WTC11 (cell line): Measurements from ENCODE around the gene VCP. TPM values are rescaled to one million over a fixed set of nuclear protein-coding genes. Genes with fewer than 3 reads are reported as not detected.

Experiments
- ATAC-seq: fragments of 200-7000 bp; cut with Tn5 transposase; 2 replicates; pipeline ENCODE4 v1.10.0; 2021; ENCODE audit warnings: mild to moderate bottlenecking, moderate library complexity
- Bru-seq: library from RNA; stranded (reverse); fragments of 400-500 nt; gene quantifications from one replicate; lab custom pipeline; 2021; lab: Mats Ljungman, UMichigan
- CTCF ChIA-PET: fragments of 300-600 bp; sonication (Branson Sonifier 250); formaldehyde crosslinking; loops from one replicate; lab custom pipeline; 2021; ENCODE audit warnings: antibody characterized with exemption; lab: Charles Lee
- POLR2A ChIA-PET: fragments of 350-600 bp; sonication (Branson Sonifier 250); formaldehyde crosslinking; loops from one replicate; lab custom pipeline; 2021; ENCODE audit warnings: antibody characterized with exemption; lab: Charles Lee
- DNase-seq: peaks from one replicate; pipeline ENCODE4 v3.0.0; 2021; ENCODE audit warnings: low spot score
- H3K27ac Mint-ChIP-seq: 2 replicates; pipeline ENCODE4 v1.8.0; 2021; ENCODE audit warnings: mixed read lengths
- H3K27me3 Mint-ChIP-seq: 2 replicates; pipeline ENCODE4 v1.8.0; 2021; ENCODE audit warnings: low read depth, mild to moderate bottlenecking, moderate library complexity, mixed read lengths
- H3K36me3 Mint-ChIP-seq: 2 replicates; pipeline ENCODE4 v1.8.0; 2021; ENCODE audit warnings: mixed read lengths
- H3K4me1 Mint-ChIP-seq: 2 replicates; pipeline ENCODE4 v1.8.0; 2022; ENCODE audit warnings: mixed read lengths
- H3K4me3 Mint-ChIP-seq: 2 replicates; pipeline ENCODE4 v1.8.0; 2021; ENCODE audit warnings: mild to moderate bottlenecking, moderate library complexity, mixed read lengths
- H3K9me3 Mint-ChIP-seq: 2 replicates; pipeline ENCODE4 v1.8.0; 2021; ENCODE audit warnings: mixed read lengths
- ATF1 ChIP-seq: sonication (generic); formaldehyde crosslinking; IDR thresholded peaks from 2 replicates; pipeline ENCODE4 v1.8.1; 2023; ENCODE audit warnings: mild to moderate bottlenecking, moderate library complexity, missing genetic modification reagents
- ETV6 ChIP-seq: sonication (generic); formaldehyde crosslinking; IDR thresholded peaks from 2 replicates; pipeline ENCODE4 v1.8.1; 2022; ENCODE audit warnings: mild to moderate bottlenecking, missing genetic modification reagents
- GABPB1 ChIP-seq: sonication (generic); formaldehyde crosslinking; IDR thresholded peaks from 2 replicates; pipeline ENCODE4 v1.8.1; 2023; ENCODE audit warnings: mild to moderate bottlenecking, missing genetic modification reagents
- JAZF1 ChIP-seq: fragments of 250-450 bp; sonication (Bioruptor Pico); IDR thresholded peaks from 2 replicates; pipeline ENCODE4 v1.9.0; 2021; ENCODE audit warnings: moderate library complexity, mild to moderate bottlenecking, inconsistent platforms
- MYBL2 ChIP-seq: sonication (generic); formaldehyde crosslinking; IDR thresholded peaks from 2 replicates; pipeline ENCODE4 v1.8.1; 2023; ENCODE audit warnings: mild to moderate bottlenecking, moderate library complexity, missing genetic modification reagents
- NFATC4 ChIP-seq: fragments of 250-450 bp; sonication (Bioruptor Pico); IDR thresholded peaks from 2 replicates; pipeline ENCODE4 v1.9.0; 2021; ENCODE audit warnings: mild to moderate bottlenecking
- NFE2L1 ChIP-seq: sonication (generic); formaldehyde crosslinking; IDR thresholded peaks from 2 replicates; pipeline ENCODE4 v1.8.1; 2023; ENCODE audit warnings: missing genetic modification reagents
- NFYB ChIP-seq: sonication (generic); formaldehyde crosslinking; conservative IDR thresholded peaks from 2 replicates; pipeline ENCODE4 v1.8.0; 2022; ENCODE audit warnings: low read depth, missing genetic modification reagents
- NR2C2 ChIP-seq: sonication (generic); formaldehyde crosslinking; IDR thresholded peaks from 2 replicates; pipeline ENCODE4 v1.8.0; 2022; ENCODE audit warnings: mild to moderate bottlenecking, missing genetic modification reagents
- PRRX2 ChIP-seq: fragments of 250-450 bp; sonication (Bioruptor Pico); IDR thresholded peaks from 2 replicates; pipeline ENCODE4 v1.8.0; 2021; ENCODE audit warnings: mild to moderate bottlenecking
- SMAD3 ChIP-seq: sonication (generic); formaldehyde crosslinking; IDR thresholded peaks from 2 replicates; pipeline ENCODE4 v1.8.0; 2022; ENCODE audit warnings: missing genetic modification reagents, mild to moderate bottlenecking, borderline replicate concordance
- TCF7 ChIP-seq: sonication (generic); formaldehyde crosslinking; IDR thresholded peaks from 2 replicates; pipeline ENCODE4 v1.8.0; 2022; ENCODE audit warnings: mild to moderate bottlenecking, low read depth, missing genetic modification reagents, moderate library complexity
- TEAD1 ChIP-seq: sonication (generic); formaldehyde crosslinking; IDR thresholded peaks from 2 replicates; pipeline ENCODE4 v1.8.0; 2022; ENCODE audit warnings: mild to moderate bottlenecking, missing genetic modification reagents
- TP53 ChIP-seq: sonication (generic); formaldehyde crosslinking; IDR thresholded peaks from 2 replicates; pipeline ENCODE4 v1.8.1; 2023; ENCODE audit warnings: mild to moderate bottlenecking, missing genetic modification reagents
- ZNF219 ChIP-seq: sonication (generic); formaldehyde crosslinking; IDR thresholded peaks from 2 replicates; pipeline ENCODE4 v1.8.0; 2023; ENCODE audit warnings: missing genetic modification reagents, mild to moderate bottlenecking, borderline replicate concordance
- ZNF232 ChIP-seq: sonication (generic); formaldehyde crosslinking; IDR thresholded peaks from 2 replicates; pipeline ENCODE4 v1.8.0; 2022; ENCODE audit warnings: mild to moderate bottlenecking, missing genetic modification reagents
- ZNF416 ChIP-seq: fragments of 250-450 bp; sonication (Bioruptor Pico); IDR thresholded peaks from 2 replicates; pipeline ENCODE4 v1.9.0; 2021; ENCODE audit warnings: mild to moderate bottlenecking, inconsistent platforms
- long read RNA-seq, 3 experiments: library from RNA in 1 of 3; library from capped mRNA in 1 of 3; library from polyadenylated mRNA in 1 of 3; unstranded in 2 of 3; stranded (forward) in 1 of 3; transcript quantifications; one replicate each; pipeline ENCODE4 v2.0.0, GENCODE V29; 2021
- total RNA-seq: library from RNA; stranded (reverse); gene quantifications from 3 replicates; pipeline ENCODE4 v1.2.3, GENCODE V29; 2021
- TF ChIP-seq, protein P1 (sequence below): sonication (generic); formaldehyde crosslinking; IDR thresholded peaks from 2 replicates; pipeline ENCODE4 v1.8.1; 2022; ENCODE audit warnings: mild to moderate bottlenecking, moderate library complexity, missing genetic modification reagents
- TF ChIP-seq, protein P2 (sequence below): sonication (generic); formaldehyde crosslinking; IDR thresholded peaks from 2 replicates; pipeline ENCODE4 v1.8.1; 2022; ENCODE audit warnings: low read depth, missing genetic modification reagents, borderline replicate concordance
- TF ChIP-seq, protein P3 (sequence below): fragments of 250-450 bp; sonication (Bioruptor Pico); IDR thresholded peaks from 2 replicates; pipeline ENCODE4 v1.9.0; 2021; ENCODE audit warnings: moderate library complexity, mild to moderate bottlenecking, inconsistent platforms, borderline replicate concordance
- TF ChIP-seq, protein P4 (sequence below): sonication (generic); formaldehyde crosslinking; IDR thresholded peaks from 2 replicates; pipeline ENCODE4 v1.8.1; 2023; ENCODE audit warnings: mild to moderate bottlenecking, missing genetic modification reagents, moderate library complexity
- TF ChIP-seq, protein P5 (sequence below): sonication (generic); formaldehyde crosslinking; IDR thresholded peaks from 2 replicates; pipeline ENCODE4 v1.8.1; 2023; ENCODE audit warnings: mild to moderate bottlenecking, missing genetic modification reagents
- TF ChIP-seq, protein P6 (sequence below): sonication (generic); formaldehyde crosslinking; IDR thresholded peaks from 2 replicates; pipeline ENCODE4 v1.8.0; 2022; ENCODE audit warnings: mild to moderate bottlenecking, missing genetic modification reagents
- TF ChIP-seq, protein P7 (sequence below): sonication (generic); formaldehyde crosslinking; IDR thresholded peaks from 2 replicates; pipeline ENCODE4 v1.8.0; 2023; ENCODE audit warnings: missing genetic modification reagents, mild to moderate bottlenecking, borderline replicate concordance

Gene VCP
- total RNA-seq (305 to 386 TPM (median 329 TPM) in 3 replicates), Bru-seq, nascent RNA (percentile 96 among the genes with signal in this experiment)
- long read RNA-seq, experiment 1, full-length matches to known transcripts, result 2,372 of 2,764 reads
- long read RNA-seq, experiment 1, partial matches to known transcripts, result 188 of 2,764 reads
- long read RNA-seq, experiment 1, other reads (novel, unspliced or antisense), result 204 of 2,764 reads
- long read RNA-seq, experiment 2, full-length matches to known transcripts, result 18 of 507 reads
- long read RNA-seq, experiment 2, partial matches to known transcripts, result 138 of 507 reads
- long read RNA-seq, experiment 2, other reads (novel, unspliced or antisense), result 351 of 507 reads
- long read RNA-seq, experiment 3, full-length matches to known transcripts, result 3 of 57 reads
- long read RNA-seq, experiment 3, partial matches to known transcripts, result 18 of 57 reads
- long read RNA-seq, experiment 3, other reads (novel, unspliced or antisense), result 36 of 57 reads

DNA sequence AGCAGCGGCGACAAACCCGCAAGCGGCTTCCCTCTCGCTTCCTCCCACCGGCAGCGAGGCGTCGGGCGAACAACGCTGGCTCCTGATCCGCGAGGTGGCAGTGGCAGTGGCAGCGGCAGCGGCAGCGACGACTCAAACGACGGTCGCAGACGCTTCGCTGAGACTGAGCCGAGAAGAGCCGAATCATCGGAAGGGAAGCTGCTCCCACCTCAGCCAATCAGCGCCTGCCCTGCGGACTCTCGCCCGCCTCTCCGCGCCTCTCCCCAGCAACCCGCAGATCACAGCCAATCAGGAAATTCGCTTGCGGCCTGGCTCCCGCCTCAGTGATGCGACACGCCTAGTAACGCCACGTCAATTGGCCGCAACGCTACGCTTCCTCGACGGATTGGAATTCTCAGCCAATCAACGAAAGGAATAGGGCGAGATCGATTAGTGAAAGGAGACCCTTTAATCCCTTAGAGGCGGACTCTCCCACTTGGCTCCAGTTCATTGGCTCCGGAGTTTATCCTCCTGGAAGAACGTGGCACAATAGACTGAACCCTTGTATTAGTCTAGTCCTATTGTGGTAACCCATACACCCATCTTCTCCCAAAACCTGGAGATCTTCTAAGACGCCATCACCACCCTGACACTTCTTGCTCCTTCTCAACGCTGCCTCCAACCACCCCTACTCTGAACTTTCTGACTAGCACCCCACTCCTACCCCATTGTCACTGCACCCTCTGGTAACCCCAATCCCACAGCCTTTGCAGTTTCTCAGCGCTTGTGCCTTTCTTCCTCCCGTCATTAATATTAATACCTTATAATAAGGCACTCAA is at the start of gene VCP:
Gene VCP, minus strand, starts transcription at position 165 of the 818 bp plus-strand sequence. CDS start 272 bp downstream, outside the sequence.
- DNase-seq, result peak; percentile 99
- Mint-ChIP-seq H3K9me3 (no peaks in the 10 kb centered on the region), H3K4me3 (peak within 1 kb of the TSS; percentile 93), H3K27me3 (no peaks in the 10 kb centered on the region), H3K27ac (peak within 1 kb of the TSS; percentile 97), H3K4me1 (peaks cover 25% of the 10 kb centered on the region), H3K36me3 (peaks cover 67% of the 10 kb centered on the region)
- peak; percentile 89 for ATAC-seq
- ChIA-PET CTCF (interaction anchor here (0.6 to 3.0 kb wide), 18 partner anchors 7 to 527 kb away, joined by 3 to 26 read pairs (median 6); partner anchors contain the start of genes ATOSB, DNAJB5, FANCG and PIGO), POLR2A (interaction anchor here (0.6 to 2.6 kb wide), 15 partner anchors 19 to 291 kb away, joined by 3 to 15 read pairs (median 6); partner anchors contain the start of genes ATOSB, DNAJB5, PIGO and STOML2)
- TF ChIP-seq, protein P1, sequence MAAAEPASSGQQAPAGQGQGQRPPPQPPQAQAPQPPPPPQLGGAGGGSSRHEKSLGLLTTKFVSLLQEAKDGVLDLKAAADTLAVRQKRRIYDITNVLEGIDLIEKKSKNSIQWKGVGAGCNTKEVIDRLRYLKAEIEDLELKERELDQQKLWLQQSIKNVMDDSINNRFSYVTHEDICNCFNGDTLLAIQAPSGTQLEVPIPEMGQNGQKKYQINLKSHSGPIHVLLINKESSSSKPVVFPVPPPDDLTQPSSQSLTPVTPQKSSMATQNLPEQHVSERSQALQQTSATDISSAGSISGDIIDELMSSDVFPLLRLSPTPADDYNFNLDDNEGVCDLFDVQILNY (CRISPR knock-in tag), result 0 out of 2 replicates have a peak, but pooled peaks have one; percentile 50
- TF ChIP-seq GABPB1 (no peak), JAZF1 (CRISPR knock-in tag) (no peak), TCF7 (CRISPR knock-in tag) (no peak), ZNF232 (CRISPR knock-in tag) (no peak), SMAD3 (CRISPR knock-in tag) (0 out of 2 replicates have a peak, but pooled peaks have one; percentile 42), NR2C2 (no peak), NFATC4 (CRISPR knock-in tag) (peak; percentile 43; the same call in 1 of the 2 replicates), TEAD1 (CRISPR knock-in tag) (peak; percentile 18; the same call in 1 of the 2 replicates), NFE2L1 (CRISPR knock-in tag) (no peak), PRRX2 (peak; percentile 81; the same call in 1 of the 2 replicates), ZNF219 (CRISPR knock-in tag) (0 out of 2 replicates have a peak, but pooled peaks have one; percentile 4), ATF1 (CRISPR knock-in tag) (no peak; the same call in 1 of the 2 replicates), ETV6 (CRISPR knock-in tag) (0 out of 2 replicates have a peak, but pooled peaks have one; percentile 22), TP53 (CRISPR knock-in tag) (peak; percentile 52; the same call in 1 of the 2 replicates), MYBL2 (CRISPR knock-in tag) (peak; percentile 80), ZNF416 (0 out of 2 replicates have a peak, but pooled peaks have one; percentile 59), NFYB (peak; percentile 95)
- TF ChIP-seq, protein P2, sequence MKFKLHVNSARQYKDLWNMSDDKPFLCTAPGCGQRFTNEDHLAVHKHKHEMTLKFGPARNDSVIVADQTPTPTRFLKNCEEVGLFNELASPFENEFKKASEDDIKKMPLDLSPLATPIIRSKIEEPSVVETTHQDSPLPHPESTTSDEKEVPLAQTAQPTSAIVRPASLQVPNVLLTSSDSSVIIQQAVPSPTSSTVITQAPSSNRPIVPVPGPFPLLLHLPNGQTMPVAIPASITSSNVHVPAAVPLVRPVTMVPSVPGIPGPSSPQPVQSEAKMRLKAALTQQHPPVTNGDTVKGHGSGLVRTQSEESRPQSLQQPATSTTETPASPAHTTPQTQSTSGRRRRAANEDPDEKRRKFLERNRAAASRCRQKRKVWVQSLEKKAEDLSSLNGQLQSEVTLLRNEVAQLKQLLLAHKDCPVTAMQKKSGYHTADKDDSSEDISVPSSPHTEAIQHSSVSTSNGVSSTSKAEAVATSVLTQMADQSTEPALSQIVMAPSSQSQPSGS (CRISPR knock-in tag), result no peak
- TF ChIP-seq, protein P3, sequence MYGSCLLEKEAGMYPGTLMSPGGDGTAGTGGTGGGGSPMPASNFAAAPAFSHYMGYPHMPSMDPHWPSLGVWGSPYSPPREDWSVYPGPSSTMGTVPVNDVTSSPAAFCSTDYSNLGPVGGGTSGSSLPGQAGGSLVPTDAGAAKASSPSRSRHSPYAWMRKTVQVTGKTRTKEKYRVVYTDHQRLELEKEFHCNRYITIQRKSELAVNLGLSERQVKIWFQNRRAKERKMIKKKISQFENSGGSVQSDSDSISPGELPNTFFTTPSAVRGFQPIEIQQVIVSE (CRISPR knock-in tag), result no peak
- TF ChIP-seq, protein P4, sequence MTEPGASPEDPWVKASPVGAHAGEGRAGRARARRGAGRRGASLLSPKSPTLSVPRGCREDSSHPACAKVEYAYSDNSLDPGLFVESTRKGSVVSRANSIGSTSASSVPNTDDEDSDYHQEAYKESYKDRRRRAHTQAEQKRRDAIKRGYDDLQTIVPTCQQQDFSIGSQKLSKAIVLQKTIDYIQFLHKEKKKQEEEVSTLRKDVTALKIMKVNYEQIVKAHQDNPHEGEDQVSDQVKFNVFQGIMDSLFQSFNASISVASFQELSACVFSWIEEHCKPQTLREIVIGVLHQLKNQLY (CRISPR knock-in tag), result 0 out of 2 replicates have a peak, but pooled peaks have one; percentile 1
- TF ChIP-seq, protein P5, sequence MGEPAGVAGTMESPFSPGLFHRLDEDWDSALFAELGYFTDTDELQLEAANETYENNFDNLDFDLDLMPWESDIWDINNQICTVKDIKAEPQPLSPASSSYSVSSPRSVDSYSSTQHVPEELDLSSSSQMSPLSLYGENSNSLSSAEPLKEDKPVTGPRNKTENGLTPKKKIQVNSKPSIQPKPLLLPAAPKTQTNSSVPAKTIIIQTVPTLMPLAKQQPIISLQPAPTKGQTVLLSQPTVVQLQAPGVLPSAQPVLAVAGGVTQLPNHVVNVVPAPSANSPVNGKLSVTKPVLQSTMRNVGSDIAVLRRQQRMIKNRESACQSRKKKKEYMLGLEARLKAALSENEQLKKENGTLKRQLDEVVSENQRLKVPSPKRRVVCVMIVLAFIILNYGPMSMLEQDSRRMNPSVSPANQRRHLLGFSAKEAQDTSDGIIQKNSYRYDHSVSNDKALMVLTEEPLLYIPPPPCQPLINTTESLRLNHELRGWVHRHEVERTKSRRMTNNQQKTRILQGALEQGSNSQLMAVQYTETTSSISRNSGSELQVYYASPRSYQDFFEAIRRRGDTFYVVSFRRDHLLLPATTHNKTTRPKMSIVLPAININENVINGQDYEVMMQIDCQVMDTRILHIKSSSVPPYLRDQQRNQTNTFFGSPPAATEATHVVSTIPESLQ, result peak; percentile 67; the same call in 1 of the 2 replicates
- TF ChIP-seq, protein P6, sequence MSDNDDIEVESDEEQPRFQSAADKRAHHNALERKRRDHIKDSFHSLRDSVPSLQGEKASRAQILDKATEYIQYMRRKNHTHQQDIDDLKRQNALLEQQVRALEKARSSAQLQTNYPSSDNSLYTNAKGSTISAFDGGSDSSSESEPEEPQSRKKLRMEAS, result peak; percentile 60; the same call in 1 of the 2 replicates
- TF ChIP-seq, protein P7, sequence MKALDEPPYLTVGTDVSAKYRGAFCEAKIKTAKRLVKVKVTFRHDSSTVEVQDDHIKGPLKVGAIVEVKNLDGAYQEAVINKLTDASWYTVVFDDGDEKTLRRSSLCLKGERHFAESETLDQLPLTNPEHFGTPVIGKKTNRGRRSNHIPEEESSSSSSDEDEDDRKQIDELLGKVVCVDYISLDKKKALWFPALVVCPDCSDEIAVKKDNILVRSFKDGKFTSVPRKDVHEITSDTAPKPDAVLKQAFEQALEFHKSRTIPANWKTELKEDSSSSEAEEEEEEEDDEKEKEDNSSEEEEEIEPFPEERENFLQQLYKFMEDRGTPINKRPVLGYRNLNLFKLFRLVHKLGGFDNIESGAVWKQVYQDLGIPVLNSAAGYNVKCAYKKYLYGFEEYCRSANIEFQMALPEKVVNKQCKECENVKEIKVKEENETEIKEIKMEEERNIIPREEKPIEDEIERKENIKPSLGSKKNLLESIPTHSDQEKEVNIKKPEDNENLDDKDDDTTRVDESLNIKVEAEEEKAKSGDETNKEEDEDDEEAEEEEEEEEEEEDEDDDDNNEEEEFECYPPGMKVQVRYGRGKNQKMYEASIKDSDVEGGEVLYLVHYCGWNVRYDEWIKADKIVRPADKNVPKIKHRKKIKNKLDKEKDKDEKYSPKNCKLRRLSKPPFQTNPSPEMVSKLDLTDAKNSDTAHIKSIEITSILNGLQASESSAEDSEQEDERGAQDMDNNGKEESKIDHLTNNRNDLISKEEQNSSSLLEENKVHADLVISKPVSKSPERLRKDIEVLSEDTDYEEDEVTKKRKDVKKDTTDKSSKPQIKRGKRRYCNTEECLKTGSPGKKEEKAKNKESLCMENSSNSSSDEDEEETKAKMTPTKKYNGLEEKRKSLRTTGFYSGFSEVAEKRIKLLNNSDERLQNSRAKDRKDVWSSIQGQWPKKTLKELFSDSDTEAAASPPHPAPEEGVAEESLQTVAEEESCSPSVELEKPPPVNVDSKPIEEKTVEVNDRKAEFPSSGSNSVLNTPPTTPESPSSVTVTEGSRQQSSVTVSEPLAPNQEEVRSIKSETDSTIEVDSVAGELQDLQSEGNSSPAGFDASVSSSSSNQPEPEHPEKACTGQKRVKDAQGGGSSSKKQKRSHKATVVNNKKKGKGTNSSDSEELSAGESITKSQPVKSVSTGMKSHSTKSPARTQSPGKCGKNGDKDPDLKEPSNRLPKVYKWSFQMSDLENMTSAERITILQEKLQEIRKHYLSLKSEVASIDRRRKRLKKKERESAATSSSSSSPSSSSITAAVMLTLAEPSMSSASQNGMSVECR (CRISPR knock-in tag), result 0 out of 2 replicates have a peak, but pooled peaks have one; percentile 16
